Measurements from ENCODE around the gene SCAI.

DNA sequence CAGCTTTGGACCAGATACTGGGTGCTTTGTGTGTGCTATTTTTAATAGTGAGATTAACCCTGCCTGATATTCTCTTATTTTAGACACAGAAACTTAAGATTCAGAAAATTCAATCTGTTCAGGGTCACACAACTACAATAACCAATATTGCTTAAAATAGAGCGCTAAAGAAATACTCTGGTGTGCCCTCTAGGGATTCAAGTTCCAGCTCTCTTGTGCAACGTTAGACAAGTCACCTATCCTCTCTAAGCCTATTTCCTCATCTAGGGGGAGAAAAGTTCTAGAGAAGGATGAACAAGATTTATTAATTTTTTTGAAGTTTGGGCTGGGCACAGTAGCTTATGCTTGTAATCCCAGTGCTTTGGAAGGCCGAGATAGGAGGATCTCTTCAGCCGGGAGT is 2.1 kb upstream of the SCAI start:
- no peak for TF ChIP-seq CEBPB (IDR thresholded peaks at IDR 0.05)
- TF ChIP-seq CREB1 (IDR thresholded peaks at IDR 0.05; ENCODE audit: low read depth) = no peak
- TF ChIP-seq, protein P1, sequence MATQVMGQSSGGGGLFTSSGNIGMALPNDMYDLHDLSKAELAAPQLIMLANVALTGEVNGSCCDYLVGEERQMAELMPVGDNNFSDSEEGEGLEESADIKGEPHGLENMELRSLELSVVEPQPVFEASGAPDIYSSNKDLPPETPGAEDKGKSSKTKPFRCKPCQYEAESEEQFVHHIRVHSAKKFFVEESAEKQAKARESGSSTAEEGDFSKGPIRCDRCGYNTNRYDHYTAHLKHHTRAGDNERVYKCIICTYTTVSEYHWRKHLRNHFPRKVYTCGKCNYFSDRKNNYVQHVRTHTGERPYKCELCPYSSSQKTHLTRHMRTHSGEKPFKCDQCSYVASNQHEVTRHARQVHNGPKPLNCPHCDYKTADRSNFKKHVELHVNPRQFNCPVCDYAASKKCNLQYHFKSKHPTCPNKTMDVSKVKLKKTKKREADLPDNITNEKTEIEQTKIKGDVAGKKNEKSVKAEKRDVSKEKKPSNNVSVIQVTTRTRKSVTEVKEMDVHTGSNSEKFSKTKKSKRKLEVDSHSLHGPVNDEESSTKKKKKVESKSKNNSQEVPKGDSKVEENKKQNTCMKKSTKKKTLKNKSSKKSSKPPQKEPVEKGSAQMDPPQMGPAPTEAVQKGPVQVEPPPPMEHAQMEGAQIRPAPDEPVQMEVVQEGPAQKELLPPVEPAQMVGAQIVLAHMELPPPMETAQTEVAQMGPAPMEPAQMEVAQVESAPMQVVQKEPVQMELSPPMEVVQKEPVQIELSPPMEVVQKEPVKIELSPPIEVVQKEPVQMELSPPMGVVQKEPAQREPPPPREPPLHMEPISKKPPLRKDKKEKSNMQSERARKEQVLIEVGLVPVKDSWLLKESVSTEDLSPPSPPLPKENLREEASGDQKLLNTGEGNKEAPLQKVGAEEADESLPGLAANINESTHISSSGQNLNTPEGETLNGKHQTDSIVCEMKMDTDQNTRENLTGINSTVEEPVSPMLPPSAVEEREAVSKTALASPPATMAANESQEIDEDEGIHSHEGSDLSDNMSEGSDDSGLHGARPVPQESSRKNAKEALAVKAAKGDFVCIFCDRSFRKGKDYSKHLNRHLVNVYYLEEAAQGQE (IDR thresholded peaks at IDR 0.05; ENCODE audit: low read depth) = no peak
- TF ChIP-seq YY1 (IDR thresholded peaks at IDR 0.05; ENCODE audit: low read depth) = no peak

All from Ishikawa (cell line).